ENCODE measurements around the gene MAD2L2. TPM values are rescaled to one million over a fixed set of nuclear protein-coding genes. Genes with fewer than 3 reads are reported as not detected.

Gene MAD2L2
- total and polyA plus RNA-seq, 9 of the 15 experiments (the other 6 are each of a cell fraction or from before 2014, with no cell fraction given), result 12.4 to 286 (median 143) TPM

DNA sequence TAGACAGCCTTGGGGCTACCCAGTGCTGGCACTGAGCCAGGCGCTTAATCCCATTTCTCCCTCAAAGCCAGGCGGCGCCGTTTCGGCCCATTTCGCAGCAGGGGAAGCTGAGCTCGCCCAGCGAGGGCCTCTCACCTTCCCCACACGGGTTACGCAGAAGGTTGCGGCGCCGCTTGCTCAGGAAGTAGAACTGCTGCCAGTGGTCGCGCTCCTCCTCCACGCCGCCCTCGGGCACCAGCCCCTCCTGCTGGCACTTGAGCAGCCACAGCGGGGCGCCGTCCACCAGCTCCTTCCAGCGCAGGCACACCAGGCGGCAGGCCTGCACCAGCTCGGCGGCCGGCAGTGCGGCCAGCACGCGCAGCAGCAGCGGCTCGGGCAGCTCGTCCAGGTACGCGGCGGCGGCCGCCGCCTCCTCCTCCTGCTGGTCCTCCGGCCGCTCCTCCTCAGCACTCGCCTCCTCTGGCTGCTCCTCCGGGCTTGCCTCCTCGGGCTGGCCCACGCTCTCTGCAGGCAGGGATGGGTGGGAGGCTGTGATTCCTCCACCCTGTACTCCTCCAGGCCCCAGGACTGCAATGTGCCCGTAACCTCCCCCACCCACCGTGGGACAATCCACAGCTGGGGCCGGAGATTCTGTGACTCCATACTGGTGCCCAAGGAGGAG, 30.5 kb downstream of the MAD2L2 start (continued):
- TF ChIP-seq HIVEP1 (CRISPR knock-in tag; IDR thresholded peaks at IDR 0.05) (peak; percentile 66; the same call in 1 of the 2 replicates), CEBPB (tag; IDR thresholded peaks at IDR 0.05) (no peak), ZNF717 (CRISPR knock-in tag; IDR thresholded peaks at IDR 0.05) (no peak), ZNF436 (CRISPR knock-in tag; IDR thresholded peaks at IDR 0.05) (peak; percentile 86), MAFF (IDR thresholded peaks at IDR 0.05; ENCODE audit: low read length) (no peak), MED1 (CRISPR knock-in tag; IDR thresholded peaks at IDR 0.05; ENCODE audit: borderline replicate concordance) (0 out of 2 replicates have a peak, but pooled peaks have one; percentile 48), THRAP3 (IDR thresholded peaks at IDR 0.05; ENCODE audit: borderline replicate concordance) (no peak), SRF (CRISPR knock-in tag; IDR thresholded peaks at IDR 0.05) (peak in 1 of 2 experiments; percentile 48; a peak in 1 of 4 replicates), RBFOX2 (IDR thresholded peaks at IDR 0.05; ENCODE audit: low read depth, low read length) (peak; percentile 54), ZC3H8 (IDR thresholded peaks at IDR 0.05) (no peak), SNRNP70 (optimal IDR thresholded peaks at IDR 0.05; ENCODE audit: low read depth, low read length) (no peak), SMC3 (conservative IDR thresholded peaks at IDR 0.05; ENCODE audit: insufficient read depth, low read depth, low read length) (peak; percentile 95), CBFB (CRISPR knock-in tag; IDR thresholded peaks at IDR 0.05) (no peak), ARID1B (IDR thresholded peaks at IDR 0.05) (peak; percentile 55), KLF6 (CRISPR knock-in tag; IDR thresholded peaks at IDR 0.05; ENCODE audit: borderline replicate concordance) (no peak), CTBP1 (IDR thresholded peaks at IDR 0.05; ENCODE audit: borderline replicate concordance) (peak; percentile 98), GATAD2A (IDR thresholded peaks at IDR 0.05) (0 out of 2 replicates have a peak, but pooled peaks have one; percentile 58)
- TF ChIP-seq, protein P1, sequence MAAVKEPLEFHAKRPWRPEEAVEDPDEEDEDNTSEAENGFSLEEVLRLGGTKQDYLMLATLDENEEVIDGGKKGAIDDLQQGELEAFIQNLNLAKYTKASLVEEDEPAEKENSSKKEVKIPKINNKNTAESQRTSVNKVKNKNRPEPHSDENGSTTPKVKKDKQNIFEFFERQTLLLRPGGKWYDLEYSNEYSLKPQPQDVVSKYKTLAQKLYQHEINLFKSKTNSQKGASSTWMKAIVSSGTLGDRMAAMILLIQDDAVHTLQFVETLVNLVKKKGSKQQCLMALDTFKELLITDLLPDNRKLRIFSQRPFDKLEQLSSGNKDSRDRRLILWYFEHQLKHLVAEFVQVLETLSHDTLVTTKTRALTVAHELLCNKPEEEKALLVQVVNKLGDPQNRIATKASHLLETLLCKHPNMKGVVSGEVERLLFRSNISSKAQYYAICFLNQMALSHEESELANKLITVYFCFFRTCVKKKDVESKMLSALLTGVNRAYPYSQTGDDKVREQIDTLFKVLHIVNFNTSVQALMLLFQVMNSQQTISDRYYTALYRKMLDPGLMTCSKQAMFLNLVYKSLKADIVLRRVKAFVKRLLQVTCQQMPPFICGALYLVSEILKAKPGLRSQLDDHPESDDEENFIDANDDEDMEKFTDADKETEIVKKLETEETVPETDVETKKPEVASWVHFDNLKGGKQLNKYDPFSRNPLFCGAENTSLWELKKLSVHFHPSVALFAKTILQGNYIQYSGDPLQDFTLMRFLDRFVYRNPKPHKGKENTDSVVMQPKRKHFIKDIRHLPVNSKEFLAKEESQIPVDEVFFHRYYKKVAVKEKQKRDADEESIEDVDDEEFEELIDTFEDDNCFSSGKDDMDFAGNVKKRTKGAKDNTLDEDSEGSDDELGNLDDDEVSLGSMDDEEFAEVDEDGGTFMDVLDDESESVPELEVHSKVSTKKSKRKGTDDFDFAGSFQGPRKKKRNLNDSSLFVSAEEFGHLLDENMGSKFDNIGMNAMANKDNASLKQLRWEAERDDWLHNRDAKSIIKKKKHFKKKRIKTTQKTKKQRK (IDR thresholded peaks at IDR 0.05; ENCODE audit: borderline replicate concordance, low read depth, low read length), result no peak
- TF ChIP-seq, protein P2, sequence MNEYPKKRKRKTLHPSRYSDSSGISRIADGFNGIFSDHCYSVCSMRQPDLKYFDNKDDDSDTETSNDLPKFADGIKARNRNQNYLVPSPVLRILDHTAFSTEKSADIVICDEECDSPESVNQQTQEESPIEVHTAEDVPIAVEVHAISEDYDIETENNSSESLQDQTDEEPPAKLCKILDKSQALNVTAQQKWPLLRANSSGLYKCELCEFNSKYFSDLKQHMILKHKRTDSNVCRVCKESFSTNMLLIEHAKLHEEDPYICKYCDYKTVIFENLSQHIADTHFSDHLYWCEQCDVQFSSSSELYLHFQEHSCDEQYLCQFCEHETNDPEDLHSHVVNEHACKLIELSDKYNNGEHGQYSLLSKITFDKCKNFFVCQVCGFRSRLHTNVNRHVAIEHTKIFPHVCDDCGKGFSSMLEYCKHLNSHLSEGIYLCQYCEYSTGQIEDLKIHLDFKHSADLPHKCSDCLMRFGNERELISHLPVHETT (CRISPR knock-in tag; conservative IDR thresholded peaks at IDR 0.05 in 1 of 2, IDR thresholded peaks at IDR 0.05 in 1 of 2), result no peak
- TF ChIP-seq, protein P3, sequence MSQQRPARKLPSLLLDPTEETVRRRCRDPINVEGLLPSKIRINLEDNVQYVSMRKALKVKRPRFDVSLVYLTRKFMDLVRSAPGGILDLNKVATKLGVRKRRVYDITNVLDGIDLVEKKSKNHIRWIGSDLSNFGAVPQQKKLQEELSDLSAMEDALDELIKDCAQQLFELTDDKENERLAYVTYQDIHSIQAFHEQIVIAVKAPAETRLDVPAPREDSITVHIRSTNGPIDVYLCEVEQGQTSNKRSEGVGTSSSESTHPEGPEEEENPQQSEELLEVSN (IDR thresholded peaks at IDR 0.05; ENCODE audit: borderline replicate concordance in 1 of 2, extremely low read depth in 1 of 2, insufficient read depth in 1 of 2, insufficient read length in 1 of 2, low read depth in 1 of 2, low read length in 1 of 2, poor library complexity in 1 of 2, severe bottlenecking in 1 of 2), result peak; percentile 54 to 76
- TF ChIP-seq, protein P4, sequence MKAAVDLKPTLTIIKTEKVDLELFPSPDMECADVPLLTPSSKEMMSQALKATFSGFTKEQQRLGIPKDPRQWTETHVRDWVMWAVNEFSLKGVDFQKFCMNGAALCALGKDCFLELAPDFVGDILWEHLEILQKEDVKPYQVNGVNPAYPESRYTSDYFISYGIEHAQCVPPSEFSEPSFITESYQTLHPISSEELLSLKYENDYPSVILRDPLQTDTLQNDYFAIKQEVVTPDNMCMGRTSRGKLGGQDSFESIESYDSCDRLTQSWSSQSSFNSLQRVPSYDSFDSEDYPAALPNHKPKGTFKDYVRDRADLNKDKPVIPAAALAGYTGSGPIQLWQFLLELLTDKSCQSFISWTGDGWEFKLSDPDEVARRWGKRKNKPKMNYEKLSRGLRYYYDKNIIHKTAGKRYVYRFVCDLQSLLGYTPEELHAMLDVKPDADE (conservative IDR thresholded peaks at IDR 0.05; ENCODE audit: control insufficient read depth, low read depth, low read length), result peak; percentile 46; the same call in 1 of the 2 replicates
